WTC11 (cell line): ENCODE measurements around the gene SLCO4A1. TPM values are rescaled to one million over a fixed set of nuclear protein-coding genes. Genes with fewer than 3 reads are reported as not detected.

ENCODE experiments used
- ATAC-seq: fragments of 200-7000 bp; cut with Tn5 transposase; 2 replicates; pipeline ENCODE4 v1.10.0; 2021; ENCODE audit warnings: mild to moderate bottlenecking, moderate library complexity
- CTCF ChIA-PET: fragments of 300-600 bp; sonication (Branson Sonifier 250); formaldehyde crosslinking; loops from one replicate; lab custom pipeline; 2021; ENCODE audit warnings: antibody characterized with exemption; lab: Charles Lee
- POLR2A ChIA-PET: fragments of 350-600 bp; sonication (Branson Sonifier 250); formaldehyde crosslinking; loops from one replicate; lab custom pipeline; 2021; ENCODE audit warnings: antibody characterized with exemption; lab: Charles Lee
- DNase-seq: peaks from one replicate; pipeline ENCODE4 v3.0.0; 2021; ENCODE audit warnings: low spot score
- H3K27ac Mint-ChIP-seq: 2 replicates; pipeline ENCODE4 v1.8.0; 2021; ENCODE audit warnings: mixed read lengths
- H3K27me3 Mint-ChIP-seq: 2 replicates; pipeline ENCODE4 v1.8.0; 2021; ENCODE audit warnings: low read depth, mild to moderate bottlenecking, moderate library complexity, mixed read lengths
- H3K36me3 Mint-ChIP-seq: 2 replicates; pipeline ENCODE4 v1.8.0; 2021; ENCODE audit warnings: mixed read lengths
- H3K4me1 Mint-ChIP-seq: 2 replicates; pipeline ENCODE4 v1.8.0; 2022; ENCODE audit warnings: mixed read lengths
- H3K4me3 Mint-ChIP-seq: 2 replicates; pipeline ENCODE4 v1.8.0; 2021; ENCODE audit warnings: mild to moderate bottlenecking, moderate library complexity, mixed read lengths
- H3K9me3 Mint-ChIP-seq: 2 replicates; pipeline ENCODE4 v1.8.0; 2021; ENCODE audit warnings: mixed read lengths
- ATF3 ChIP-seq: sonication (generic); formaldehyde crosslinking; conservative IDR thresholded peaks from 2 replicates; pipeline ENCODE4 v1.8.1; 2022; ENCODE audit warnings: mild to moderate bottlenecking, missing genetic modification reagents
- CREB1 ChIP-seq: sonication (generic); formaldehyde crosslinking; IDR thresholded peaks from 2 replicates; pipeline ENCODE4 v1.8.0; 2023; ENCODE audit warnings: mild to moderate bottlenecking, missing genetic modification reagents
- CTCF ChIP-seq: fragments of 200-600 bp; IDR thresholded peaks from 2 replicates; pipeline ENCODE4 v1.8.0; 2022; ENCODE audit warnings: antibody characterized with exemption
- E2F4 ChIP-seq: sonication (generic); formaldehyde crosslinking; IDR thresholded peaks from 2 replicates; pipeline ENCODE4 v1.8.1; 2022; ENCODE audit warnings: low read depth, mild to moderate bottlenecking, moderate library complexity, missing genetic modification reagents, borderline replicate concordance
- ESRRA ChIP-seq: sonication (generic); formaldehyde crosslinking; IDR thresholded peaks from 2 replicates; pipeline ENCODE4 v1.8.1; 2022; ENCODE audit warnings: mild to moderate bottlenecking, missing genetic modification reagents, borderline replicate concordance
- FOXK1 ChIP-seq: sonication (generic); formaldehyde crosslinking; IDR thresholded peaks from 2 replicates; pipeline ENCODE4 v1.8.0; 2022; ENCODE audit warnings: mild to moderate bottlenecking, moderate library complexity, missing genetic modification reagents
- FOXP1 ChIP-seq: sonication (generic); formaldehyde crosslinking; IDR thresholded peaks from 2 replicates; pipeline ENCODE4 v1.8.0; 2022; ENCODE audit warnings: missing genetic modification reagents, mild to moderate bottlenecking, moderate library complexity, borderline replicate concordance
- GABPB1 ChIP-seq: sonication (generic); formaldehyde crosslinking; IDR thresholded peaks from 2 replicates; pipeline ENCODE4 v1.8.1; 2023; ENCODE audit warnings: mild to moderate bottlenecking, missing genetic modification reagents
- IRF1 ChIP-seq: sonication (generic); formaldehyde crosslinking; IDR thresholded peaks from 2 replicates; pipeline ENCODE4 v1.8.0; 2023; ENCODE audit warnings: missing genetic modification reagents
- JUN ChIP-seq: sonication (generic); formaldehyde crosslinking; IDR thresholded peaks from 2 replicates; pipeline ENCODE4 v1.8.0; 2023; ENCODE audit warnings: mild to moderate bottlenecking, missing genetic modification reagents
- MXD4 ChIP-seq: fragments of 250-450 bp; sonication (Bioruptor Pico); IDR thresholded peaks from 2 replicates; pipeline ENCODE4 v1.8.0; 2021; ENCODE audit warnings: mild to moderate bottlenecking, moderate library complexity, borderline replicate concordance
- NFE2L1 ChIP-seq: sonication (generic); formaldehyde crosslinking; IDR thresholded peaks from 2 replicates; pipeline ENCODE4 v1.8.1; 2023; ENCODE audit warnings: missing genetic modification reagents
- SOX15 ChIP-seq: fragments of 250-450 bp; sonication (Bioruptor Pico); IDR thresholded peaks from 2 replicates; pipeline ENCODE4 v1.9.0; 2021; ENCODE audit warnings: mild to moderate bottlenecking
- TCF7 ChIP-seq: sonication (generic); formaldehyde crosslinking; IDR thresholded peaks from 2 replicates; pipeline ENCODE4 v1.8.0; 2022; ENCODE audit warnings: mild to moderate bottlenecking, low read depth, missing genetic modification reagents, moderate library complexity
- ZMAT4 ChIP-seq: fragments of 250-450 bp; sonication (Bioruptor Pico); IDR thresholded peaks from 2 replicates; pipeline ENCODE4 v1.9.0; 2021; ENCODE audit warnings: mild to moderate bottlenecking
- ZNF219 ChIP-seq: sonication (generic); formaldehyde crosslinking; IDR thresholded peaks from 2 replicates; pipeline ENCODE4 v1.8.0; 2023; ENCODE audit warnings: missing genetic modification reagents, mild to moderate bottlenecking, borderline replicate concordance
- ZNF232 ChIP-seq: sonication (generic); formaldehyde crosslinking; IDR thresholded peaks from 2 replicates; pipeline ENCODE4 v1.8.0; 2022; ENCODE audit warnings: mild to moderate bottlenecking, missing genetic modification reagents
- ZNF263 ChIP-seq: sonication (generic); formaldehyde crosslinking; IDR thresholded peaks from 2 replicates; pipeline ENCODE4 v1.8.1; 2022; ENCODE audit warnings: low read depth, mild to moderate bottlenecking, moderate library complexity, missing genetic modification reagents
- ZNF396 ChIP-seq: fragments of 250-450 bp; sonication (Bioruptor Pico); IDR thresholded peaks from 2 replicates; pipeline ENCODE4 v1.8.0; 2021; ENCODE audit warnings: mild to moderate bottlenecking, moderate library complexity, borderline replicate concordance
- ZNF423 ChIP-seq: fragments of 250-450 bp; sonication (Bioruptor Pico); IDR thresholded peaks from 2 replicates; pipeline ENCODE4 v2.1.2; 2022; ENCODE audit warnings: mild to moderate bottlenecking, moderate library complexity
- ZNF532 ChIP-seq: fragments of 250-450 bp; sonication (Bioruptor Pico); IDR thresholded peaks from 2 replicates; pipeline ENCODE4 v1.9.0; 2021; ENCODE audit warnings: mild to moderate bottlenecking, borderline replicate concordance
- total RNA-seq: library from RNA; stranded (reverse); gene quantifications from 3 replicates; pipeline ENCODE4 v1.2.3, GENCODE V29; 2021
- TF ChIP-seq, protein P1 (sequence below): sonication (generic); formaldehyde crosslinking; IDR thresholded peaks from 2 replicates; pipeline ENCODE4 v1.8.1; 2023; ENCODE audit warnings: mild to moderate bottlenecking, moderate library complexity, missing genetic modification reagents
- TF ChIP-seq, protein P2 (sequence below): sonication (generic); formaldehyde crosslinking; IDR thresholded peaks from 2 replicates; pipeline ENCODE4 v1.8.0; 2022; ENCODE audit warnings: mild to moderate bottlenecking, missing genetic modification reagents

The SLCO4A1 gene
- total RNA-seq, 1 experiment from 2014 or later, result 19.9 TPM

- TF ChIP-seq E2F4 (CRISPR knock-in tag), result no peak
- no peak for TF ChIP-seq ZNF232 (CRISPR knock-in tag)
- no peak for TF ChIP-seq ATF3
- TF ChIP-seq JUN (CRISPR knock-in tag), result no peak
- no peak for TF ChIP-seq FOXP1 (CRISPR knock-in tag)
- no peak for TF ChIP-seq ZMAT4 (CRISPR knock-in tag)
- TF ChIP-seq ZNF396 (CRISPR knock-in tag), result no peak
- no peak for TF ChIP-seq ZNF532
- TF ChIP-seq, all 79 proteins: peak for 0
- POLR2A ChIA-PET, result no interaction called here
- Mint-ChIP-seq H3K4me1 (no peaks in the 10 kb centered on the region), H3K9me3 (peaks cover 15% of the 10 kb centered on the region), H3K27ac (no peak overlapping the region), H3K27me3 (peaks cover 4% of the 10 kb centered on the region), H3K4me3 (no peak overlapping the region), H3K36me3 (peaks cover 7% of the 10 kb centered on the region)
- CTCF ChIA-PET, result interaction anchor here (0.7 to 1.9 kb wide), 8 partner anchors 10 to 295 kb away, joined by 3 to 8 read pairs (median 3); no protein-coding TSS in a partner anchor
- no peak for DNase-seq
- no peak for ATAC-seq
Measured at GRCh38 chr20:62677678-62678077, 35.4 kb downstream of the SLCO4A1 start.

GRCh38 chr20:62678553-62678952 lies 36.2 kb downstream of the SLCO4A1 start:
- ChIA-PET CTCF (interaction anchor here (0.7 to 1.9 kb wide), 8 partner anchors 11 to 296 kb away, joined by 3 to 8 read pairs (median 4); partner anchors contain the start of gene NTSR1), POLR2A (interaction anchor here (0.7 kb wide), 1 partner anchor 565 kb away, joined by 4 read pairs; no protein-coding TSS in a partner anchor)
- no peak overlapping the region for H3K27ac Mint-ChIP-seq
- ATAC-seq, result no peak
- H3K27me3 Mint-ChIP-seq, result peaks cover 4% of the 10 kb centered on the region
- H3K36me3 Mint-ChIP-seq, result peaks cover 7% of the 10 kb centered on the region
- H3K4me3 Mint-ChIP-seq, result no peak overlapping the region
- H3K9me3 Mint-ChIP-seq, result peaks cover 15% of the 10 kb centered on the region
- no peaks in the 10 kb centered on the region for H3K4me1 Mint-ChIP-seq
- no peak for DNase-seq
- no peak for TF ChIP-seq GABPB1 (CRISPR knock-in tag)
- TF ChIP-seq ESRRA (CRISPR knock-in tag), result no peak
- TF ChIP-seq FOXK1 (CRISPR knock-in tag), result no peak
- TF ChIP-seq ZNF423 (CRISPR knock-in tag), result no peak
- TF ChIP-seq CTCF, result no peak
- no peak for TF ChIP-seq IRF1 (CRISPR knock-in tag)
- TF ChIP-seq, protein P1, sequence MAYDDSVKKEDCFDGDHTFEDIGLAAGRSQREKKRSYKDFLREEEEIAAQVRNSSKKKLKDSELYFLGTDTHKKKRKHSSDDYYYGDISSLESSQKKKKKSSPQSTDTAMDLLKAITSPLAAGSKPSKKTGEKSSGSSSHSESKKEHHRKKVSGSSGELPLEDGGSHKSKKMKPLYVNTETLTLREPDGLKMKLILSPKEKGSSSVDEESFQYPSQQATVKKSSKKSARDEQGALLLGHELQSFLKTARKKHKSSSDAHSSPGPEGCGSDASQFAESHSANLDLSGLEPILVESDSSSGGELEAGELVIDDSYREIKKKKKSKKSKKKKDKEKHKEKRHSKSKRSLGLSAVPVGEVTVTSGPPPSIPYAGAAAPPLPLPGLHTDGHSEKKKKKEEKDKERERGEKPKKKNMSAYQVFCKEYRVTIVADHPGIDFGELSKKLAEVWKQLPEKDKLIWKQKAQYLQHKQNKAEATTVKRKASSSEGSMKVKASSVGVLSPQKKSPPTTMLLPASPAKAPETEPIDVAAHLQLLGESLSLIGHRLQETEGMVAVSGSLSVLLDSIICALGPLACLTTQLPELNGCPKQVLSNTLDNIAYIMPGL (CRISPR knock-in tag), result no peak
- TF ChIP-seq TCF7, result no peak
- TF ChIP-seq NFE2L1 (CRISPR knock-in tag), result no peak
- TF ChIP-seq, protein P2, sequence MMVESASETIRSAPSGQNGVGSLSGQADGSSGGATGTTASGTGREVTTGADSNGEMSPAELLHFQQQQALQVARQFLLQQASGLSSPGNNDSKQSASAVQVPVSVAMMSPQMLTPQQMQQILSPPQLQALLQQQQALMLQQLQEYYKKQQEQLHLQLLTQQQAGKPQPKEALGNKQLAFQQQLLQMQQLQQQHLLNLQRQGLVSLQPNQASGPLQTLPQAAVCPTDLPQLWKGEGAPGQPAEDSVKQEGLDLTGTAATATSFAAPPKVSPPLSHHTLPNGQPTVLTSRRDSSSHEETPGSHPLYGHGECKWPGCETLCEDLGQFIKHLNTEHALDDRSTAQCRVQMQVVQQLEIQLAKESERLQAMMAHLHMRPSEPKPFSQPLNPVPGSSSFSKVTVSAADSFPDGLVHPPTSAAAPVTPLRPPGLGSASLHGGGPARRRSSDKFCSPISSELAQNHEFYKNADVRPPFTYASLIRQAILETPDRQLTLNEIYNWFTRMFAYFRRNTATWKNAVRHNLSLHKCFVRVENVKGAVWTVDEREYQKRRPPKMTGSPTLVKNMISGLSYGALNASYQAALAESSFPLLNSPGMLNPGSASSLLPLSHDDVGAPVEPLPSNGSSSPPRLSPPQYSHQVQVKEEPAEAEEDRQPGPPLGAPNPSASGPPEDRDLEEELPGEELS (CRISPR knock-in tag), result no peak
- TF ChIP-seq CREB1 (CRISPR knock-in tag), result no peak
- TF ChIP-seq MXD4 (CRISPR knock-in tag), result no peak
- no peak for TF ChIP-seq SOX15 (CRISPR knock-in tag)
- TF ChIP-seq ZNF263 (CRISPR knock-in tag), result no peak
- TF ChIP-seq ZNF219 (CRISPR knock-in tag), result no peak
